CD1c-positive myeloid dendritic cell (primary cell): ENCODE measurements around the gene RYR2.

Experiments
- DNase-seq: peaks from one replicate; pipeline ENCODE4 v3.0.0-alpha.2; 2016; ENCODE audit errors: extremely low spot score

The RYR2 gene

GRCh38 chr1:237199026-237199425 is 157.0 kb downstream of the RYR2 start:
- no peak for DNase-seq

DNA sequence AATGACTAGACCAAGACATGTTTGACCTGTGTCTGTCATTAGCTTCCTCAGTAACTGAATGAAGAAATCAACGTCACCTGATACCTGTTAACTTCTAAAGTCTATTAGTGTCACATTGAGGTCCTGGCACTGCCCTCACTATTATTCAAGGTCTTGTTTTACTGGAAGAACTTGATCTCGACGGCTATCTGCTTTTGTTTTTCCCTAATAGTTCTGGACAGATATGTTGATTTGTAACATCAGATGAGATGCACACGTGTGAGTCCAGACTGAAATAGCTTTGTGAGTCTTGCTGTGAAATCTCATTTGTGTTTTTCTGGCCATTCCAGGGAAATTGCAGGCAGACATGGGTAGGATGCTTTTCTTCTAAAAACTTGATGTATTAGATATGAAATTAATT is 159.2 kb downstream of the RYR2 start:
- DNase-seq, result no peak

- no peak for DNase-seq
Measured at GRCh38 chr1:237204841-237205240, 162.9 kb downstream of the RYR2 start.

GRCh38 chr1:237205400-237206064 is 163.5 kb downstream of the RYR2 start:
- DNase-seq, result no peak

GRCh38 chr1:237206065-237206414 is 164.1 kb downstream of the RYR2 start:
- no peak for DNase-seq

GRCh38 chr1:237211031-237211430 is 169.0 kb downstream of the RYR2 start:
- no peak for DNase-seq

- no peak for DNase-seq
Measured at GRCh38 chr1:237211540-237211939, 169.6 kb downstream of the RYR2 start.

- no peak for DNase-seq
Measured at GRCh38 chr1:237219751-237220642, 178.0 kb downstream of the RYR2 start.

- DNase-seq, result no peak
Measured at GRCh38 chr1:237223419-237223818, 181.4 kb downstream of the RYR2 start.

DNA sequence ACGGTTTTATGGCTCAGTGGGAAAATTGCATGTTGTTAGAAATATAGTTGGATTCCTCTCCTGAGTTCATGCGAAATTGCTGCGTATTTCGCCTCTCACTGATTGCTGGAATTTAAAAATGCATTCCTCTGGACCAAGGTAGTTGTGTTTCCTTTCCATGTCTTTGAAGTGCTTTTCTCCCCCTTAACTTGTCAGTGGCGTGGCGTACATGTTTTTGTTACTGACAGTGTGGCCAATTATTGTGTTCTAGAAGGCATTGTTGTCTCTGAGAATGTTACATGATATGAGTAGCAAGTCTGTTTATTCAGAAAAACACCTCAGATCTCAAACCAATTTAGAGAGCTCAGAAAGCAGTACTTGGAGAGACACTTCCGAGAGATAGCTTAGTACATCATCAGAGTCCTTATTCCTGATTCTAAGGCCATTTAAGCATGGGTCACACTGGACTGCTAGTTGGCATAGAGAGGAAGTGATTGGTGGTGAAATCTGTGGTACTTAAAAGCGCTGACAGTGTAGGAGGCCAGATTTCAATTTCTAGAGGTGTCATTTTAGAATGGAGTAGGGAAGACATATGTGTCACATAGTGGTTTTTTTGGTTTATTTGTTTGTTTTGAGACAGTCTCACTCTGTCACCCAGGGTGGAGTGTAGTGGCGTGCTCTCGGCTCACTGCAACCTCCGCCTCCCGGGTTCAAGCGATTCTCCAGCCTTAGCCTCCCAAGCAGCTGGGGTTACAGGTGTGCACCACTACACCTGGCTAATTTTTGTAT is 184.4 kb downstream of the RYR2 start:
- no peak for DNase-seq

DNA sequence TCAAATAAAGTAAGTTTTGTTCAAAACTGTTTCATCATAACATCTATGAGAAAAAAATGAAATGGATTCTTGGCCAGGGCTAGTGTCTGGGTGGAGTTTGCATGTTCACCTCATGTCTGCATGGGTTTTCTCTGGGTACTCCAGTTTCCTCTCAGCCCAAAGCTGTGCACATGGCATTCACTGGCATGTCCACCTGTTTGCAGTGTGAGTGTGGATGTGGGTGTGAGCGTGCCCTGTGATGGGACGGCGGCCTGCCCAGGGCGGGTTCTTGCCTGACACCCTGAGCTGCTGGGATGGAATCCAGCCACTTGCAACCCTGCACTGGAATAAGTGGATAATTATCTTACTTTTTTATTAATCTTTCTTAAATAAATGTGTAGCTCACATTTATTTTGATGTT is 185.5 kb downstream of the RYR2 start:
- DNase-seq, result no peak

- no peak for DNase-seq
Measured at GRCh38 chr1:237228421-237228820, 186.4 kb downstream of the RYR2 start.

DNA sequence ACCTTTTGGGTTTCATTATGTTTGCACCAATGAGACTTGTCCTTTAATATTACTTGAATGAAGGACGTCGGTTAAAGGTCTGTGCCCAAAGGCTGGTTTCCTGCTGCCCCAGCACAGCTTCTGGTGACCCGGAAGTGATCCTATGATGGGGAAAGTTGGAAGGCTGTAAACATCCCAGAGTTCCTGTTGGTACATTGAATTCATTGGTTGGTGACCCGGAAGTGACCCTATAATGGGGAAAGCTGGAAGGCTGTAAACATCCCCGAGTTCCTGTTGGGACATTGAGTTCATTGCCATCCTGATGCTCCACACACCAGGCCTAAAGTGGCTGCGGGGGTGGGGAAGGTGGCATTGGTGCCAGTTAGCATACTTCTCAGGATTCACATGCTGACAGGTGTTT is 187.3 kb downstream of the RYR2 start:
- DNase-seq, result no peak

- DNase-seq, result no peak
Measured at GRCh38 chr1:237232501-237232900, 190.5 kb downstream of the RYR2 start.

DNA sequence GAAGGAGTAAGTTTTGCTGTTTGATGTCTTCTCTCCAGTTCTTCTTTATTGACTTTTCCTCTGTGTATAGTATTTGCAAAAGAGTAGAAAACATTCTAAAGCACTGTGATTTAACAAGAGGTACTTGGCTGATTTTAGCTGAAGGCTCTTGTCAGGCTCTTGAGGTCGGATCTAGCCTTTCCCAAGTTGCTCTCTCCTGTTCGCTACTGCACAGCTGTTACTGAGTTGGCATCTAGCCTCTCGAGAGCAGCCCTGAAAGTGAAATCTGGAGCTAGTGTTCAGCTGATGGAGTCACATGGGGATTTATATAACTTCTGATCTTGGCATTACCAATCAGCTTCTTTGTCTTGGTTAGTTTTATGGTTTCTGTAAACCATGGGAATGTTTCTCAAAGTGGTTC is 193.1 kb downstream of the RYR2 start:
- no peak for DNase-seq

DNA sequence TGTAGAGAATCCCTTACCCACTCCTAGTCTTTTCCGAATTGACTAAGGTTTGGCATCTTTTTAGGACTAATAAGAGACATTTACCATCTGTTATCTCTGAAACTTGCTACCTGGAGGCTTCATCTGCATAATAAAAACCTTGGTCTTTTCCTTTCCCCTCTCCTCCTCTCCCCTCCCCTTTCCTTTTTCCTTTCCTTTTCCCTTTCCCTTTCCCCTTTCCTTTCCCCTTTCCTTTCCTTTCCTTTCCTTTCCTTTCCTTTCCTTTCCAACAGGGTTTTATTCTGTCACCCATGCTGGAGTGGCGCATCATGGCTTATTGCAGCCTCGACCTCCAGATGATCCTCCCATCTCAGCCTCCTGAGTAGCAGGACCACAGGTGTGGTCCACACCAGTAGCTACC is 195.7 kb downstream of the RYR2 start:
- DNase-seq, result no peak

- DNase-seq, result no peak
Measured at GRCh38 chr1:237239248-237239647, 197.3 kb downstream of the RYR2 start.

- no peak for DNase-seq
Measured at GRCh38 chr1:237241038-237241437, 199.1 kb downstream of the RYR2 start.

- no peak for DNase-seq
Measured at GRCh38 chr1:237244778-237245177, 202.8 kb downstream of the RYR2 start.

- DNase-seq, result no peak
Measured at GRCh38 chr1:237247442-237247841, 205.5 kb downstream of the RYR2 start.

DNA sequence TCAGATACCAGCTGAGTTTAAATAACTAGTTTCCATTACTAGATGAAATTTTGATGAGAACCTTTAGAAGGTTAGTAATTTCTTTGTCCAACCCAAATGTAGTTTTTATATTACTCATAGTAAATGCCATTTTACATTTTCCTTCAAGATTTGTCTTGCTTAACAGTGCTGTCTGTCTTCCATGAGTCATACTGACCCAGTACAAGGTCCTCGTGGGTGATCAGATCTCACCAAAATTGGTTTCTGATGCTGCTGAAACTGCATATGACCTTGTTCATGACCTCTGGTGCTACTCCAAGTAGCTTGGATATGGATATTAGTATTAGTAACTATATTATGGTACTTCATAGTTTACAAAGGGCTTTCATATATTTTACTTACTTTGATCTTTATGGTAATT is 207.1 kb downstream of the RYR2 start:
- no peak for DNase-seq

DNA sequence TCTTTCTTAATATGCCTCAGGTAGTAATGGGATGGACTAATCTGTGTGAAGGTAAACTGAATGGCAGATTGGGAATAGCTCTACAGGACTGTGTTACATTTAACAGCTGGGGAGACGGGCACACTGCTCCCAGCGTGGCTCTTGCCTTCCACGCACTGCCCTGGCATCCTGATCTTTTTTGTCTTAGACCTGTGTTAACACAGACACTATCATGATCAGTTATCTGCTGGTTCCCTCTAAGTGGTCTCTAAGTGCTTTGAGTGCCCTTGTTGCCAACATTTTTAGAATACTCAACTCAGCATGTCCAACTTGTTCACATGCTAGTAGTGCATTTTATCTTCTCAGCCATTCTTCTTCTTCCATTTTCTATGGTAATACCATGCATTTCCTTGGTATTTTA is 208.1 kb downstream of the RYR2 start:
- no peak for DNase-seq

DNA sequence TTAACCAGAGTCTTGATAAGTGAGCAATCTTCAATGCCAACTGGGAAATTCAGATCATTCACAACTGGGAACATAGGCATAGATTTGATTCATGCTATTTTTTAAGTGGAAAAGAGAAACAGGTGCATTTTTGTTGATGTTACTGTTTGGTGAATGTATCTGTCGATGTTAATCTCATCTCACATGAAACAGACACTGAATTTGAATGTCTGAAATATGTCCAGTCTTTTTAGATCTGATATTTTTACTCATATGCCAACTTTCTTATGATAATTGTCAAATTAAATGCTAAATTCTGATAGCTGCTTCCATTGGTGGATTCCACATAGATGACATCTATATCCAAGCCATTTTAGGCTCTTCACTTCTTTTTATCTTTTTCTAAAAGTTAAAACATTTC is 213.1 kb downstream of the RYR2 start:
- DNase-seq, result no peak
